HepG2 (cell line): ENCODE measurements around the gene ZNRD2. TPM values are rescaled to one million over a fixed set of nuclear protein-coding genes. Genes with fewer than 3 reads are reported as not detected.

Experiments used
- ATRX ChIP-seq: sonication (generic); formaldehyde crosslinking; IDR thresholded peaks from 2 replicates; pipeline ENCODE4 v1.4.0; 2020; ENCODE audit warnings: missing genetic modification reagents, borderline replicate concordance
- GFI1 ChIP-seq: sonication (generic); formaldehyde crosslinking; IDR thresholded peaks from 2 replicates; pipeline ENCODE4 v1.5.0; 2020; ENCODE audit warnings: missing genetic modification reagents, mild to moderate bottlenecking, borderline replicate concordance
- MNT ChIP-seq: fragments of 450-650 bp; IDR thresholded peaks from 2 replicates; pipeline ENCODE4 v1.6.1; 2016
- PAWR ChIP-seq: sonication (generic); formaldehyde crosslinking; IDR thresholded peaks from 2 replicates; pipeline ENCODE4 v1.4.0; 2020; ENCODE audit warnings: missing genetic modification reagents, mild to moderate bottlenecking, borderline replicate concordance
- POGK ChIP-seq: sonication (generic); formaldehyde crosslinking; conservative IDR thresholded peaks from 2 replicates; pipeline ENCODE4 v1.8.0; 2022; ENCODE audit warnings: mild to moderate bottlenecking, moderate library complexity, missing genetic modification reagents
- SYNCRIP ChIP-seq: fragments of 200-400 bp; formaldehyde crosslinking; IDR thresholded peaks from 2 replicates; pipeline ENCODE4 v1.6.1; 2018; ENCODE audit warnings: mild to moderate bottlenecking, low read depth, low read length; ENCODE audit not compliant: insufficient read depth
- ZBTB46 ChIP-seq: sonication (generic); formaldehyde crosslinking; IDR thresholded peaks from 2 replicates; pipeline ENCODE4 v1.4.0; 2020; ENCODE audit warnings: mild to moderate bottlenecking, missing genetic modification reagents, borderline replicate concordance
- ZC3H4 ChIP-seq: sonication (generic); formaldehyde crosslinking; IDR thresholded peaks from 2 replicates; pipeline ENCODE4 v1.4.0; 2020; ENCODE audit warnings: missing genetic modification reagents, borderline replicate concordance
- ZHX2 ChIP-seq, 2 experiments: sonication (generic) in 1 of 2; formaldehyde crosslinking in 1 of 2; IDR thresholded peaks; 2 replicates each; pipeline versions ENCODE4 v1.6.1 to v1.9.0; 2014 to 2022; ENCODE audit warnings: antibody characterized with exemption in 1 of 2, borderline replicate concordance in 1 of 2, inconsistent platforms in 1 of 2, low read depth in 1 of 2, missing genetic modification reagents in 1 of 2
- ZMAT5 ChIP-seq: sonication (generic); formaldehyde crosslinking; IDR thresholded peaks from 2 replicates; pipeline ENCODE4 v1.5.0; 2020; ENCODE audit warnings: mild to moderate bottlenecking, low read depth, missing genetic modification reagents, borderline replicate concordance
- ZNF18 ChIP-seq: sonication (generic); formaldehyde crosslinking; IDR thresholded peaks from 2 replicates; pipeline ENCODE4 v1.8.0; 2022; ENCODE audit warnings: mild to moderate bottlenecking, missing genetic modification reagents; ENCODE audit not compliant: insufficient replicate concordance
- ZNF180 ChIP-seq: sonication (generic); formaldehyde crosslinking; IDR thresholded peaks from 2 replicates; pipeline ENCODE4 v1.4.0; 2020; ENCODE audit warnings: low read depth, missing genetic modification reagents, borderline replicate concordance
- ZNF430 ChIP-seq: sonication (generic); formaldehyde crosslinking; IDR thresholded peaks from 2 replicates; pipeline ENCODE4 v1.9.0; 2021; ENCODE audit warnings: mild to moderate bottlenecking, missing genetic modification reagents
- ZSCAN9 ChIP-seq: IDR thresholded peaks from 2 replicates; pipeline ENCODE4 v1.6.1; 2016; ENCODE audit warnings: borderline replicate concordance
- polyA plus RNA-seq, 8 experiments: library from polyadenylated mRNA; depleted of rRNA in 3 of 8; stranded (reverse) in 7 of 8; unstranded in 1 of 8; fragments of >200 nt; fragmentation: Illumina TruSeq in 4 of 8; extraction: Trizol in 4 of 8; gene quantifications; 2 replicates each; pipeline versions ENCODE4 v1.2.1 to v1.2.3, GENCODE V29; 2011 to 2016; ENCODE audit warnings: low read depth in 4 of 8, missing spikeins in 1 of 8, mixed read lengths in 1 of 8; ENCODE audit not compliant: insufficient read depth in 1 of 8
- total RNA-seq, 5 experiments: library from RNA; depleted of rRNA; stranded (reverse); fragments of >200 nt; fragmentation: Illumina TruSeq; extraction: Trizol; gene quantifications; 2 replicates each; pipeline ENCODE4 v1.2.3, GENCODE V29; 2016; ENCODE audit warnings: low read depth in 1 of 5

ZNRD2 gene
- total and polyA plus RNA-seq, 2 of the 13 experiments (the other 11 are each of a cell fraction or from before 2014, with no cell fraction given) = 29.2 to 34.0 TPM

GRCh38 chr11:65529475-65530156, 40.7 kb upstream of the ZNRD2 start (continued):
- TF ChIP-seq SYNCRIP = no peak
- TF ChIP-seq PAWR (CRISPR knock-in tag) = no peak
- no peak for TF ChIP-seq ZBTB46 (CRISPR knock-in tag)
- TF ChIP-seq ATRX (CRISPR knock-in tag) = no peak
- 0 out of 2 replicates have a peak, but pooled peaks have one; percentile 63 for TF ChIP-seq POGK (CRISPR knock-in tag)
- TF ChIP-seq ZNF430 (CRISPR knock-in tag) = 0 out of 2 replicates have a peak, but pooled peaks have one; percentile 49
- TF ChIP-seq ZHX2 (IDR thresholded peaks at IDR 0.05; ENCODE audit: low read depth) = no peak
- TF ChIP-seq ZHX2 (CRISPR knock-in tag; IDR thresholded peaks at IDR 0.05; ENCODE audit: borderline replicate concordance) = no peak
- no peak for TF ChIP-seq ZNF18 (CRISPR knock-in tag)
- no peak for TF ChIP-seq ZMAT5 (CRISPR knock-in tag)
- no peak for TF ChIP-seq MNT
- TF ChIP-seq ZC3H4 = no peak
- TF ChIP-seq ZSCAN9 (CRISPR knock-in tag) = no peak
- TF ChIP-seq ZNF180 (CRISPR knock-in tag) = no peak
- TF ChIP-seq GFI1 (CRISPR knock-in tag) = peak; percentile 69
